ENCODE measurements around the gene MAPT.

Gene MAPT

DNA sequence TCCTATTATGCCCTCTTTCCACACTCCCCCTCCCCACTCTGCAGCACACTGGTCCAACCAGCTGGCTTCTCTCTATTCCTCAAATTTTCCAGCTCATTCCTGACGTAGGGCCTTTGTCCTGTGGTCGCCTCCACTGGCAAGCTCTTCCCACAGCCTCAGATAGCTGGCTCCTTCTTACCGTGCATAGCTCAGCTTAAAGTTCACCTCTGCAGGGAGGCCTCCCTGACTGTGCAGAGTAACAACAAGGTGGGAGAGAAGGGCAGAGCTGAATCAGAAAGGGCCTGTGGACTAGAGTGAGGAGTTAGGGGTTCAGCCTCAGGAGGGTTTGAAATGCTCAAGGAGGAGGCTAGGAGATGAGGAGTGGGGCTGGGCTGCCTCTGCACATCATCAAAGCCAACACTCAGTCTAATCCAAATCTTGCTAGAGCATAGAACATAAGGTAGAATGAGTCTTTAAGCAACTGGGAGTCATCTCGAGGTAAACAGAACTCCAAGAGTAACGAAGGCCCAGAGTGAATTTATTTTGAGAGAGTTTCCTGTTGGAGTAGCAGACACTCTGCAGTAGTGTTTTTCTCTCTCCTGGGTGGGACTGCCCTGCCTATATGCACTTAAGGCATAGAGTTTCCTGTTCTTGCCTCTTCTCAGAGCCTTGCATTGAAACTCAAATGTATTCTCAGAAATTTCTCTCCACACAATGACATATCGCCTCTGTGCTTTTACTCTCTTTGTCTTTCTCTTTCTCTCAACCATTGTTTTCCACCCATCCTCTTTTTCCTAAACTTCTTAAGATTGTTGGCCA lies 30.3 kb upstream of the MAPT start:
- DNase-seq: no peak

DNA sequence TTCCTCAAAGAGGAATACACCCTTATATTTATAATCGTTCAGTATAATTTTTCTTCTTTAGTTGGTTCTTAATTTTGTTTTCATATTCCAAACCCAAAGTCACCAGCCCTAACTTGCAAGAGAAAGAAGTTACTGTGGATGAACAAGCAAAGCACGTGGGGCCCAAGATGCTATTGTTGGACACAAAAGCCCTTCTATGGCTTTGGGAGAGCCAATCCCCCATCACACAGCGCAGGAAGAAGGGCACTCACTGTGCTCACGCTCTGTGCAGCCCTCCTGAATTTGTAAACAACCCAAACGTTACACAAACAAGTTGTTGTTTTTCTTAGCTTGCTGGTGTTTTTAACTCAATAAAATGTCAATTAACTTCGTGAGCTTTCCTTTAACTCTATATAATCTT lies 27.2 kb upstream of the MAPT start:
- DNase-seq: no peak

DNA sequence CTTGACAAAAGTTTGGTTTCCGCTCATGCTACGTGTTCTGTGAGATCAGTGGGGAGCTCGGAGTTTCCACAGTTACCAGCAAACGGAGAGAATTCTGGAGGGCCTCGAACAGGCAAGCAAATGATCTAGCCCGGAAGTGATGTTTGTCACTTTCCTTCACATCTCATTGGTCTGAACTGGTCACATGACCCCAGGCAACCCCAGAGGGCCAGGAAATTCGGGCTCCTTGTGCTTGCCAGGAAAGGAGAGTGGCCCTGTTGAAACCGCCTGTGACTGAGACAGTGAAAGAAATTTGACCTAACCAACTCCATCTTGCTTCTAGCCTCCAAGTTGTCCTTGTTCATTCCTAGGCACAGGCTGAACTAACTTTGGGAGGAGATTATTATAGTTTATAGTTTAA lies 26.7 kb upstream of the MAPT start:
- no peak for DNase-seq

DNA sequence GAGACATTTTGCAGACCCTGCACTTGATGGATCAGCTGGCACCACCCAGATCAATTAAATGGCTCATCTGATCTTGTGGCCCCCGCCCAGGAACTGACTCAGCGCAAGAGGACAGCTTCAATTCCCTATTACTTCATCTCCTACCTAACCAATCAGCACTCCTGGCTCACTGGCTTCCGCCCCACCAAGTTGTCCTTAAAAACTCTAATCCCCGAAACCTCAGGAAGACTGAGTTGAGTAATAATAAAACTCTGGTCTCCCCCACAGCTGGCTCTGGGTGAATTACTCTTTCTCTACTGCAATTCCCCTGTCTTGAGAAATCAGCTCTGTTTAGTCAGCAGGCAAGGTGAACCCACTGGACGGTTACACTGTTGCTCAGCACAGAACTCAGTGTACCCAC lies 26.1 kb upstream of the MAPT start:
- DNase-seq: no peak

- DNase-seq: no peak
Observed at GRCh38 chr17:45869676-45870341, 24.5 kb upstream of the MAPT start.

- no peak for DNase-seq
Observed at GRCh38 chr17:45870342-45870974, 23.9 kb upstream of the MAPT start.

- no peak for DNase-seq
Observed at GRCh38 chr17:45871718-45872117, 22.6 kb upstream of the MAPT start.

DNA sequence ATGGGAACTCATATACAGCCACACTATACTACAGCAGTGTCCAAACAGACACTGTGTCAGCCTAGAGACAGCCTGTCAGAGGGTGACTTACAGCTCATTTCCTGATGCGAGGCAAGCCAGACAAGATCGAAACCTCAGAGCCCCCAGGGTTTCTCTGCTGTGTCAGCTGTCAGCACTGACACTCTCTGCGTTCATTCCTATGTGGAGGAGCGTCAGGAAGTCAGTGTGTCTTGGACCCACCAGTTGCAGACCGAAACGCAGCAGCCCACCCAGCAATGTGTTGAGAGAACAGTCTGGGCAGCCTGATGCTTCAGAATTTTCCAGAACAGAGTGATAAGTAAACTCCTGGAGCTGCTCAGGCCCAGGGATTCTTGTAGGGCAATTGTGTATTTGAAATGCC lies 20.6 kb upstream of the MAPT start:
- DNase-seq: peak; percentile 41

GRCh38 chr17:45874151-45874550 lies 20.2 kb upstream of the MAPT start:
- peak; percentile 20 for DNase-seq

DNA sequence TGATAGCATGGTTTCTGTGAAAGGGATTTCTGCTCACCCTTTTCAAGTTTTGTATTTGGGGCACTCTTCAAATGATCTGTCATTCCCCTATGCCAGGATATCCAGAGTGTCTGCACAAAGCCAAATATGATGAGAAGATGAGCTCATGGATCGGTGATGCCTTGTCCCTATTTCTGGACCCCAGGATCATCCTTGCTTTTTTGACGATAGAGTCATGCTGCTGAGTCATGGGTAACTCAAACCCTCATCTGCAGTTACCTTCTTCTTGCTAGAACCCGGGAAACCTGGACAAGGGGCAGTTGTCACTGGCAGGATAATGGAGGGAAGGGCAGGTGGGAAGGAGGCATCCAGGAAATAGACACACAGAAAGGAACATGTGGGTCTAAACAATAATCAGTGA lies 17.8 kb upstream of the MAPT start:
- no peak for DNase-seq

DNA sequence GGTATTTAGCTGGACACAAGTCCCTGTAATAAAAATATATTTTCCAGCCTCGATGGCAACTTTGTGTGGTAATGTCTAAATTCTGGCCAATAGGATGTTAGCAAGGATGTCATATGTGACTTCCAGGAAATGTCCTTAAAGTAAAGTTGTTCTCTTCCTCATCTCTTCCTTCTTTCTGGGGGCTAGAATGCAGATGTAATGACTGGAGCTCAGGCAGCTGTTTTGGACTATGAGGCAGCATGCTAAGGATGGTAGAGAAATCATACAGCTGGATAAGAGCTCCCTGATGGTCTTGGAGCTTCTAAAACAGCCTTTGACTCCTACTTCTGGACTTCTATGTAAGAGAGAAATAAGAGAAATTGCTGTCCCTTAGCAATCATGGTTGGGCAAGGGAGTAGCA lies 16.9 kb upstream of the MAPT start:
- no peak for DNase-seq

DNA sequence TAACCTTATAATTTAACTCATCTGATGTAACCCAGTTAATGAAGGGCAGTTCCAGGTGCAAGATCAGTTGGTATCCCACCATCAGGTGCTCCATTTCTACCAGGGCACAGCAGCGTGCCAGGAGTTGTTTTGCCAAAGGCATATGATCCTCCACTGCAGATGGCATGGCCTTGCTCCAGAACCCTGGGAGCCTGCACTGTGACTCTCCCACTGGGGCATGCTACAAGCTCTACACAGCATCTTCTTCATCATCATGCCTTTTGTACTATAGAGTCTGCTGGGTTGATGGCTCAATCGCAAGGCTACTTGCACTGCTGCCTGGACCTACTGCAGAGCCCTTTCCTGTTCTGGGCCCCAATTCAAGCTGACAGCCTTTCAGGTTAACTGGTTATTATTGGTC lies 11.3 kb upstream of the MAPT start:
- DNase-seq: no peak

DNA sequence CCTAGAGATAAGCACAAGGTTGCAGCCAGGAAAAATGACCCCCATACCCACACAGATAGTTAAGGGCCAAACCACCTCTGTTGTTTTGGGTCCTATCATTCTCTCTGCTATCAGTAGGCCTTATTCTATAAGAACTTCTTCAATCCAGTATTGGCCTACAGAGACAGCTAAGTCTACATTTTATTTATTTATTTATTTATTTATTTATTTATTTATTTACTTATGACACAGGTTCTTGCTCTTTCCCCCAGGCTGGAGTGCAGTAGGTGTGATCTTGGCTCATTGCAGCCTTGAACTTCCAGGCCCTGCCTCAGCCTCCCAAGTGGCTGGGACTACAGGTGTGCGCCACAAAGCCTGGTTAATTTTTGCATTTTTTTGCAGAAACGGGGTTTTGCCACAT lies 7.5 kb upstream of the MAPT start:
- DNase-seq: no peak

- no peak for DNase-seq
Observed at GRCh38 chr17:45888392-45888791, 6.0 kb upstream of the MAPT start.

DNA sequence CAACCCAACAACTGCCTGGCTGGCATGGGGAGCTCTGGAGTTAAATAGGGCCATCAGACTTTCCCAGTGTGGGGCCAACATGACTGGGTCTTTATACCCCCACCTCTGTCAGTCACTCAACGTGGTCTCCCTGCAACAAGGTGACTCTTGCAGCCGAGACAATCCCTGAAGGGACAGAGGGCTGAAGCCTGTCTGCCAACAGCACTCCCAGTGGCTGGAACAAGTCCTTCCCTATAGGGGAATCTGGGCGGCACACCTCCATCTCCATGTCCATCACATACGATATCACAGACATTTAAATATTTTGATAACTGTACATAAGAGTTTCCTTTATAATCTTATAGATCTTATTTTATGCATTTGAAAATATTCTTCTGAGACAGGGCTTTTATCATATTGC lies 4.8 kb upstream of the MAPT start:
- DNase-seq: no peak

DNA sequence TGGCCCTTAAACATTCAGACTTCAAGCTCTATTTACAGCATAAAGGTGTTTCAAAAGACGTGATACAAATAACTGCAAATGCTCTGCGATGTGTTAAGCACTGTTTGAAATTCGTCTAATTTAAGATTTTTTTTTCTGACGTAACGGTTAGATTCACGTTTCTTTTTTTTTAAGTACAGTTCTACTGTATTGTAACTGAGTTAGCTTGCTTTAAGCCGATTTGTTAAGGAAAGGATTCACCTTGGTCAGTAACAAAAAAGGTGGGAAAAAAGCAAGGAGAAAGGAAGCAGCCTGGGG lies 681 bp upstream of the MAPT start:
- DNase-seq: no peak

GRCh38 chr17:45895304-45895968 lies 1.1 kb downstream of the MAPT start:
- DNase-seq: peak; percentile 32

GRCh38 chr17:45895969-45896785 lies 1.8 kb downstream of the MAPT start:
- DNase-seq: no peak

GRCh38 chr17:45896803-45897693 lies 2.7 kb downstream of the MAPT start:
- DNase-seq: no peak

- no peak for DNase-seq
Observed at GRCh38 chr17:45900136-45900535, 5.8 kb downstream of the MAPT start.

DNA sequence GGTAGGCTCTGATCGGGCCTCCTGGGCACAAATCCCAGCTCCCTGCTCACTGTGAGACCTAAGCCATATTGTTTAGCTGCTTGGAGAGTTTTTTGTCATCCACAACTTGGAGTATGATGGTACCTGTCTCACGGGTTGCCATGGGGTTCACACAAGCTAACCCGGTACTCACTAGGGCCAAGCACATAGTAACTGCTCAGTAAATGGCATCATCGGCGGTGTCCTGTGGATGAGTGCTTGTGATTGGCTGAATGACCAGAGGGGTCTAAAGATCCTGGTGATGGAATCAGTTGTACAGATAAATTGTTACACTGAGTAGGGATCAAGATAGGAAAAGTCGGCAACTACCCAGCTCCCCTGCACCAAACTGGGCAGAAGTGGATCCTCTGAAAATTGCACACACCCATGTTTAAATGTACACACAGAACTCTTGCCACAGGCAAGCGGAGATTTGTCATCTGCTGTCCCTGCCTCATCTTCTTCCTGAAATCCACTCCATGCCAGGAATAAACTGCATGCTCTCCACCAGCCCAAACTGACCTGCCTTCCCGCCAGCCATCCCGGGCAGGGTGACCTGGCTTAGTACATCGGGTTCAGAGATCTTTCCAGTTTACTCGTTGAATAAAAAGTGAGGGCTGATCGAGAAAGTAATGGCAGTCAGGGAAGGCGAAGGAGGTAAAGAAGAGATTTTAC lies 6.5 kb downstream of the MAPT start:
- DNase-seq: no peak

Data from CD4-positive, alpha-beta T cell treated with Interleukin-12 subunit alpha and Interleukin-12 subunit beta, for 1 hour (primary cell).